ENCODE measurements around the gene LRRC14B.
A peak's percentile ranks its signal among the peaks of the same experiment; 100 is the strongest.

LRRC14B gene

DNA sequence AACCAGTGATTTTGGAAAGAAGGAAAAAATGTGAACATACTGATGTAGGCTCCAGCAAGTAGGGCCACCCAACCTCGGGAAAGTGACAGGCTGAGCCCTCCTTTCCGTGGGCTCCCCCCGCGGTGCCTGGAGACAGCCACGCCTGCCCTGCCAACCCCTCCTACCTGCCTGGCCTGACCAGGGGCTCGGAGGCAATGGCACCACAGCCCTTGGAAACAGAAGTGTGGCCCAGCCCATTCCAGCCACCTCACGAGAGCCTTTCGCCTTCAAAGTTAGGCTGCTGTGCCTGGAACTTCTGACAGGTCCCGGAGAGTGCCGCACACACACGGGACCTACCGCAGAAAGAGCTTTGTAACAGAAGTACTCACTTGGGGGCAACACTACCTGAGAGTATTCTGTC lies 49.5 kb upstream of the LRRC14B start (continued):
- TF ChIP-seq, protein P1, sequence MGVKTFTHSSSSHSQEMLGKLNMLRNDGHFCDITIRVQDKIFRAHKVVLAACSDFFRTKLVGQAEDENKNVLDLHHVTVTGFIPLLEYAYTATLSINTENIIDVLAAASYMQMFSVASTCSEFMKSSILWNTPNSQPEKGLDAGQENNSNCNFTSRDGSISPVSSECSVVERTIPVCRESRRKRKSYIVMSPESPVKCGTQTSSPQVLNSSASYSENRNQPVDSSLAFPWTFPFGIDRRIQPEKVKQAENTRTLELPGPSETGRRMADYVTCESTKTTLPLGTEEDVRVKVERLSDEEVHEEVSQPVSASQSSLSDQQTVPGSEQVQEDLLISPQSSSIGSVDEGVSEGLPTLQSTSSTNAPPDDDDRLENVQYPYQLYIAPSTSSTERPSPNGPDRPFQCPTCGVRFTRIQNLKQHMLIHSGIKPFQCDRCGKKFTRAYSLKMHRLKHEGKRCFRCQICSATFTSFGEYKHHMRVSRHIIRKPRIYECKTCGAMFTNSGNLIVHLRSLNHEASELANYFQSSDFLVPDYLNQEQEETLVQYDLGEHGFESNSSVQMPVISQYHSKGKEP (tag by site-specific recombination; IDR thresholded peaks at IDR 0.05), result no peak
- TF ChIP-seq ZNF549 (tag by site-specific recombination; IDR thresholded peaks at IDR 0.05), result no peak

DNA sequence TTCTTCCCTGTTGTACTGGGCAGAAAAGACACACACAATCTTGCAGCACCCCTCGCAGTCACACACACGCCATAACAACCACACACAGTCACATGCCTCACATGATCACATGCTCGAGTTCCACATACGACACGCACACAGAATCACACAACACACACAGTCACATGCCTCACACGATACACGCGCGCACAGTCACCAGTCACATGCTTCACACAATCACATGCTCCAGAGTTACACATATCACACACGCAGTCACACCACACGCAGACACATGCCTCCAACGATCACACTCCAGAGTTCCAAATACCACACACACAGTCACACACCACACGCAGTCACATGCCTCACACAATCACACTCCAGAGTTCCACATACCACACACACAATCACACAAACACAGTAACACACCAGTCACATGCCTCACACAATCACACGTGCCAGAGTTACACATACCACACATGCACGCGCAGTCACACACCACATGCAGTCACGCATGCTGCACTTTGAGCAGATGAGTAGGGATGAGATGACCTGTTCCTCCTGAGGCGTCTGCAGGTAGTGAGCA lies 49.0 kb upstream of the LRRC14B start:
- no peak overlapping the region for H3K27ac ChIP-seq (ENCODE audit: extremely low read depth, low read depth, low read length)
- H3K9me3 ChIP-seq (ENCODE audit: control insufficient read depth, insufficient read depth, low read depth, low read length), result no peaks in the 10 kb centered on the region
- H3K4me1 ChIP-seq (ENCODE audit: control insufficient read depth, insufficient read depth, low read length), result no peaks in the 10 kb centered on the region
- TF ChIP-seq SALL2 (tag by site-specific recombination; IDR thresholded peaks at IDR 0.05; ENCODE audit: borderline replicate concordance) (peak; percentile 57; the same call in 1 of the 2 replicates), GLIS2 (tag by site-specific recombination; IDR thresholded peaks at IDR 0.05) (0 out of 2 replicates have a peak, but pooled peaks have one; percentile 17), ZSCAN30 (tag by site-specific recombination; IDR thresholded peaks at IDR 0.05) (no peak), ZBTB48 (tag by site-specific recombination; IDR thresholded peaks at IDR 0.05) (0 out of 2 replicates have a peak, but pooled peaks have one; percentile 21)
- TF ChIP-seq, protein P2, sequence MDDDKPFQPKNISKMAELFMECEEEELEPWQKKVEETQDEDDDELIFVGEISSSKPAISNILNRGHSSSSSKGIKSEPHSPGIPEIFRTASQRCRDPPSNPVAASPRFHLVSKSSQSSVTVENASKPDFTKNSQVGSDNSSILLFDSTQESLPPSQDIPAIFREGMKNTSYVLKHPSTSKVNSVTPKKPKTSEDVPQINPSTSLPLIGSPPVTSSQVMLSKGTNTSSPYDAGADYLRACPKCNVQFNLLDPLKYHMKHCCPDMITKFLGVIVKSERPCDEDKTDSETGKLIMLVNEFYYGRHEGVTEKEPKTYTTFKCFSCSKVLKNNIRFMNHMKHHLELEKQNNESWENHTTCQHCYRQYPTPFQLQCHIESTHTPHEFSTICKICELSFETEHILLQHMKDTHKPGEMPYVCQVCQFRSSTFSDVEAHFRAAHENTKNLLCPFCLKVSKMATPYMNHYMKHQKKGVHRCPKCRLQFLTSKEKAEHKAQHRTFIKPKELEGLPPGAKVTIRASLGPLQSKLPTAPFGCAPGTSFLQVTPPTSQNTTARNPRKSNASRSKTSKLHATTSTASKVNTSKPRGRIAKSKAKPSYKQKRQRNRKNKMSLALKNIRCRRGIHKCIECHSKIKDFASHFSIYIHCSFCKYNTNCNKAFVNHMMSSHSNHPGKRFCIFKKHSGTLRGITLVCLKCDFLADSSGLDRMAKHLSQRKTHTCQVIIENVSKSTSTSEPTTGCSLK (tag by site-specific recombination; IDR thresholded peaks at IDR 0.05), result 0 out of 2 replicates have a peak, but pooled peaks have one; percentile 64
- TF ChIP-seq, protein P3, sequence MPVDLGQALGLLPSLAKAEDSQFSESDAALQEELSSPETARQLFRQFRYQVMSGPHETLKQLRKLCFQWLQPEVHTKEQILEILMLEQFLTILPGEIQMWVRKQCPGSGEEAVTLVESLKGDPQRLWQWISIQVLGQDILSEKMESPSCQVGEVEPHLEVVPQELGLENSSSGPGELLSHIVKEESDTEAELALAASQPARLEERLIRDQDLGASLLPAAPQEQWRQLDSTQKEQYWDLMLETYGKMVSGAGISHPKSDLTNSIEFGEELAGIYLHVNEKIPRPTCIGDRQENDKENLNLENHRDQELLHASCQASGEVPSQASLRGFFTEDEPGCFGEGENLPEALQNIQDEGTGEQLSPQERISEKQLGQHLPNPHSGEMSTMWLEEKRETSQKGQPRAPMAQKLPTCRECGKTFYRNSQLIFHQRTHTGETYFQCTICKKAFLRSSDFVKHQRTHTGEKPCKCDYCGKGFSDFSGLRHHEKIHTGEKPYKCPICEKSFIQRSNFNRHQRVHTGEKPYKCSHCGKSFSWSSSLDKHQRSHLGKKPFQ (tag by site-specific recombination; IDR thresholded peaks at IDR 0.05), result peak; percentile 84
- TF ChIP-seq, protein P4, sequence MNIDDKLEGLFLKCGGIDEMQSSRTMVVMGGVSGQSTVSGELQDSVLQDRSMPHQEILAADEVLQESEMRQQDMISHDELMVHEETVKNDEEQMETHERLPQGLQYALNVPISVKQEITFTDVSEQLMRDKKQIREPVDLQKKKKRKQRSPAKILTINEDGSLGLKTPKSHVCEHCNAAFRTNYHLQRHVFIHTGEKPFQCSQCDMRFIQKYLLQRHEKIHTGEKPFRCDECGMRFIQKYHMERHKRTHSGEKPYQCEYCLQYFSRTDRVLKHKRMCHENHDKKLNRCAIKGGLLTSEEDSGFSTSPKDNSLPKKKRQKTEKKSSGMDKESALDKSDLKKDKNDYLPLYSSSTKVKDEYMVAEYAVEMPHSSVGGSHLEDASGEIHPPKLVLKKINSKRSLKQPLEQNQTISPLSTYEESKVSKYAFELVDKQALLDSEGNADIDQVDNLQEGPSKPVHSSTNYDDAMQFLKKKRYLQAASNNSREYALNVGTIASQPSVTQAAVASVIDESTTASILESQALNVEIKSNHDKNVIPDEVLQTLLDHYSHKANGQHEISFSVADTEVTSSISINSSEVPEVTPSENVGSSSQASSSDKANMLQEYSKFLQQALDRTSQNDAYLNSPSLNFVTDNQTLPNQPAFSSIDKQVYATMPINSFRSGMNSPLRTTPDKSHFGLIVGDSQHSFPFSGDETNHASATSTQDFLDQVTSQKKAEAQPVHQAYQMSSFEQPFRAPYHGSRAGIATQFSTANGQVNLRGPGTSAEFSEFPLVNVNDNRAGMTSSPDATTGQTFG (tag by site-specific recombination; IDR thresholded peaks at IDR 0.05; ENCODE audit: borderline replicate concordance), result no peak
- CTCF ChIA-PET, result no interaction called here
- H3K36me3 ChIP-seq (ENCODE audit: control insufficient read depth in 2 of 2, insufficient read depth in 1 of 2, low read length in 2 of 2), result peaks cover 0 to 7% of the 10 kb centered on the region in 2 experiments; a peak in 1 of 3 replicates
- POLR2A ChIA-PET, result interaction anchor here (0.6 kb wide), 1 partner anchor 18 kb away, joined by 3 read pairs; no protein-coding TSS in a partner anchor
- H3K4me3 ChIP-seq (ENCODE audit: low read depth, low read length), result no peak overlapping the region

DNA sequence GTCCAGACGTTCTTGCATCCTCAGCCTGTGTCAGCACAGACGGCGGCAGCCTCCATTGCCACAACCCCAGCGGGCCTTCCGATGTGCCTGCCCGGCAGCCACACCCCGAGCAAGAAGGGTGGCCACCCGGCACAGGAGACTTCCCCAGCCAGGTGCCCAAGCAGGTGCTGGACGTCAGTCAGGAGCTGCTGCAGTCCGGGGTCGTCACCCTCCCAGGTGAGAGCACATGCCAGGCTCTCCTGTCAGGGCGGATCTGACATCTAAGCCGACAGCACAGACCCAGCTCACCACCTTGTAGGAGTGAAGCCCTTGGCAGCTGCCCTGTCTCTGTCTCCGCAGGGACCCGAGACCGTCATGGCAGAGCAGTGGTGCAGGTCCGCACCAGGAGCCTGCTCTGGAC lies 48.3 kb upstream of the LRRC14B start:
- H3K27ac ChIP-seq (ENCODE audit: extremely low read depth, low read depth, low read length), result no peak overlapping the region

More for the DNA sequence above, 48.3 kb upstream of the LRRC14B start:
- no peaks in the 10 kb centered on the region for H3K9me3 ChIP-seq (ENCODE audit: control insufficient read depth, insufficient read depth, low read depth, low read length)
- POLR2A ChIA-PET, result interaction anchor here (0.6 kb wide), 1 partner anchor 19 kb away, joined by 3 read pairs; no protein-coding TSS in a partner anchor
- TF ChIP-seq, protein P5, sequence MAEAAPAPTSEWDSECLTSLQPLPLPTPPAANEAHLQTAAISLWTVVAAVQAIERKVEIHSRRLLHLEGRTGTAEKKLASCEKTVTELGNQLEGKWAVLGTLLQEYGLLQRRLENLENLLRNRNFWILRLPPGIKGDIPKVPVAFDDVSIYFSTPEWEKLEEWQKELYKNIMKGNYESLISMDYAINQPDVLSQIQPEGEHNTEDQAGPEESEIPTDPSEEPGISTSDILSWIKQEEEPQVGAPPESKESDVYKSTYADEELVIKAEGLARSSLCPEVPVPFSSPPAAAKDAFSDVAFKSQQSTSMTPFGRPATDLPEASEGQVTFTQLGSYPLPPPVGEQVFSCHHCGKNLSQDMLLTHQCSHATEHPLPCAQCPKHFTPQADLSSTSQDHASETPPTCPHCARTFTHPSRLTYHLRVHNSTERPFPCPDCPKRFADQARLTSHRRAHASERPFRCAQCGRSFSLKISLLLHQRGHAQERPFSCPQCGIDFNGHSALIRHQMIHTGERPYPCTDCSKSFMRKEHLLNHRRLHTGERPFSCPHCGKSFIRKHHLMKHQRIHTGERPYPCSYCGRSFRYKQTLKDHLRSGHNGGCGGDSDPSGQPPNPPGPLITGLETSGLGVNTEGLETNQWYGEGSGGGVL (tag by site-specific recombination; IDR thresholded peaks at IDR 0.05), result no peak
- TF ChIP-seq, protein P6, sequence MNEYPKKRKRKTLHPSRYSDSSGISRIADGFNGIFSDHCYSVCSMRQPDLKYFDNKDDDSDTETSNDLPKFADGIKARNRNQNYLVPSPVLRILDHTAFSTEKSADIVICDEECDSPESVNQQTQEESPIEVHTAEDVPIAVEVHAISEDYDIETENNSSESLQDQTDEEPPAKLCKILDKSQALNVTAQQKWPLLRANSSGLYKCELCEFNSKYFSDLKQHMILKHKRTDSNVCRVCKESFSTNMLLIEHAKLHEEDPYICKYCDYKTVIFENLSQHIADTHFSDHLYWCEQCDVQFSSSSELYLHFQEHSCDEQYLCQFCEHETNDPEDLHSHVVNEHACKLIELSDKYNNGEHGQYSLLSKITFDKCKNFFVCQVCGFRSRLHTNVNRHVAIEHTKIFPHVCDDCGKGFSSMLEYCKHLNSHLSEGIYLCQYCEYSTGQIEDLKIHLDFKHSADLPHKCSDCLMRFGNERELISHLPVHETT (tag by site-specific recombination; IDR thresholded peaks at IDR 0.05), result no peak
- TF ChIP-seq, protein P7, sequence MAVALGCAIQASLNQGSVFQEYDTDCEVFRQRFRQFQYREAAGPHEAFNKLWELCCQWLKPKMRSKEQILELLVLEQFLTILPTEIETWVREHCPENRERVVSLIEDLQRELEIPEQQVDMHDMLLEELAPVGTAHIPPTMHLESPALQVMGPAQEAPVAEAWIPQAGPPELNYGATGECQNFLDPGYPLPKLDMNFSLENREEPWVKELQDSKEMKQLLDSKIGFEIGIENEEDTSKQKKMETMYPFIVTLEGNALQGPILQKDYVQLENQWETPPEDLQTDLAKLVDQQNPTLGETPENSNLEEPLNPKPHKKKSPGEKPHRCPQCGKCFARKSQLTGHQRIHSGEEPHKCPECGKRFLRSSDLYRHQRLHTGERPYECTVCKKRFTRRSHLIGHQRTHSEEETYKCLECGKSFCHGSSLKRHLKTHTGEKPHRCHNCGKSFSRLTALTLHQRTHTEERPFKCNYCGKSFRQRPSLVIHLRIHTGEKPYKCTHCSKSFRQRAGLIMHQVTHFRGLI (tag by site-specific recombination; IDR thresholded peaks at IDR 0.05), result no peak
- CTCF ChIA-PET, result no interaction called here
- peaks cover 0 to 7% of the 10 kb centered on the region in 2 experiments; a peak in 1 of 3 replicates for H3K36me3 ChIP-seq (ENCODE audit: control insufficient read depth in 2 of 2, insufficient read depth in 1 of 2, low read length in 2 of 2)
- H3K4me3 ChIP-seq (ENCODE audit: low read depth, low read length), result no peak overlapping the region
- H3K4me1 ChIP-seq (ENCODE audit: control insufficient read depth, insufficient read depth, low read length), result no peaks in the 10 kb centered on the region
